K562 (cell line): ENCODE results near the gene PCNX2. TPM values are rescaled to one million over a fixed set of nuclear protein-coding genes. Genes with fewer than 3 reads are reported as not detected.
A peak's percentile ranks its signal among the peaks of the same experiment; 100 is the strongest.

Experiments
- ATAC-seq: fragments of 200-7000 bp; cut with Tn5 transposase; 3 replicates; pipeline ENCODE4 v1.9.1; 2020; ENCODE audit warnings: moderate library complexity
- BruUV-seq: library from RNA; stranded (reverse); fragments of 400-500 nt; replicated peaks from 2 replicates; lab custom pipeline; 2021; lab: Mats Ljungman, UMichigan
- CTCF ChIA-PET: fragments of 300-600 bp; formaldehyde crosslinking; extraction: SDS; loops from one replicate; lab custom pipeline; 2021; ENCODE audit warnings: low intra/inter-chr PET ratio; lab: Yijun Ruan, JAX
- POLR2A ChIA-PET: fragments of 300-600, 350-650 bp; sonication (Branson Sonifier 250); formaldehyde crosslinking; extraction: SDS; loops from one replicate; lab custom pipeline; 2021; ENCODE audit warnings: antibody characterized with exemption, inconsistent platforms; lab: Yijun Ruan, JAX
- DNase-seq, 4 experiments: peaks; one replicate each; pipeline versions ENCODE4 v3.0.0 to v3.0.0-alpha.2; 2011 to 2018; ENCODE audit warnings: low spot score in 3 of 4, mixed read lengths in 3 of 4; ENCODE audit errors: extremely low read depth in 1 of 4
- FAIRE-seq: peaks from 2 replicates; lab custom pipeline; 2011; peaks lifted over from hg19 to GRCh38; lab: Jason Lieb, UNC
- H2AFZ ChIP-seq: 2 replicates; pipeline ENCODE4 v1.6.0; 2011; ENCODE audit warnings: low read depth, low read length, control low read depth, inconsistent platforms
- H3K27ac ChIP-seq: fragments of 200-600 bp; 3 replicates; pipeline ENCODE4 v1.8.0; 2011; ENCODE audit warnings: low read depth, mild to moderate bottlenecking, control low read depth, inconsistent platforms, low read length, moderate library complexity, mixed read lengths; ENCODE audit errors: extremely low read depth
- H3K27me3 ChIP-seq, 2 experiments: fragments of 300-600 bp in 1 of 2; 2 replicates in 1 of 2; 3 replicates in 1 of 2; pipeline versions ENCODE4 v1.6.0 to v1.8.0; 2011; ENCODE audit warnings: inconsistent platforms in 2 of 2, low read length in 2 of 2, mild to moderate bottlenecking in 1 of 2, mixed read lengths in 1 of 2, moderate library complexity in 1 of 2; ENCODE audit not compliant: control insufficient read depth in 2 of 2, insufficient read depth in 2 of 2
- H3K36me3 ChIP-seq: fragments of 300-600 bp; 3 replicates; pipeline ENCODE4 v1.8.0; 2011; ENCODE audit warnings: mild to moderate bottlenecking, low read length, inconsistent platforms; ENCODE audit not compliant: control insufficient read depth, insufficient read depth
- H3K4me1 ChIP-seq, 2 experiments: fragments of 200-600 bp in 1 of 2; replicated peaks in 1 of 2; 2 replicates in 1 of 2; 3 replicates in 1 of 2; pipeline versions ENCODE4 v1.5.1 to v1.8.0; 2011; ENCODE audit warnings: inconsistent platforms in 2 of 2, low read length in 2 of 2, mild to moderate bottlenecking in 1 of 2, mixed read lengths in 1 of 2, moderate library complexity in 1 of 2; ENCODE audit not compliant: control insufficient read depth in 2 of 2, insufficient read depth in 2 of 2
- H3K4me2 ChIP-seq: 2 replicates; pipeline ENCODE4 v1.6.1; 2011; ENCODE audit warnings: low read length, control low read depth, inconsistent platforms, mixed read lengths; ENCODE audit not compliant: insufficient read depth
- H3K4me3 ChIP-seq: fragments of 200-600 bp; sonication (generic), shearing (Covaris generic); 2 replicates; pipeline ENCODE4 v1.5.1; 2016; ENCODE audit warnings: control low read depth, inconsistent platforms
- H3K79me2 ChIP-seq: fragments of 200-600 bp; 3 replicates; pipeline ENCODE4 v1.8.0; 2011; ENCODE audit warnings: low read length, inconsistent platforms; ENCODE audit not compliant: control insufficient read depth, insufficient read depth
- H3K9ac ChIP-seq, 2 experiments: 2 replicates each; pipeline versions ENCODE4 v1.6.0 to v1.6.1; 2011; ENCODE audit warnings: low read depth in 2 of 2, low read length in 2 of 2, control low read depth in 1 of 2, inconsistent platforms in 1 of 2, mild to moderate bottlenecking in 1 of 2, mixed read lengths in 1 of 2; ENCODE audit not compliant: insufficient read depth in 1 of 2
- H3K9me1 ChIP-seq: one replicate; pipeline ENCODE4 v1.6.0; 2011; ENCODE audit warnings: inconsistent platforms, mild to moderate bottlenecking, low read length, moderate library complexity; ENCODE audit not compliant: control insufficient read depth, insufficient read depth
- H3K9me3 ChIP-seq: replicated peaks from 2 replicates; pipeline ENCODE4 v1.5.1; 2011; ENCODE audit warnings: low read depth, low read length, inconsistent platforms; ENCODE audit not compliant: control insufficient read depth, insufficient read depth
- H4K20me1 ChIP-seq: replicated peaks from 2 replicates; pipeline ENCODE4 v1.6.1; 2011; ENCODE audit warnings: low read length, inconsistent platforms, mixed read lengths; ENCODE audit not compliant: control insufficient read depth, insufficient read depth
- CEBPB ChIP-seq: fragments of 450-650 bp; IDR thresholded peaks from 2 replicates; pipeline ENCODE4 v1.6.1; 2016; ENCODE audit warnings: missing genetic modification characterization, missing compliant biosample characterization
- DPF2 ChIP-seq: fragments of 450-650 bp; IDR thresholded peaks from 2 replicates; pipeline ENCODE4 v1.6.1; 2016
- EGR1 ChIP-seq: fragments of 450-650 bp; conservative IDR thresholded peaks from 2 replicates; pipeline ENCODE4 v1.6.1; 2017; ENCODE audit warnings: mild to moderate bottlenecking
- ETV1 ChIP-seq: fragments of 450-650 bp; conservative IDR thresholded peaks from 2 replicates; pipeline ENCODE4 v1.6.1; 2016; ENCODE audit warnings: missing genetic modification characterization, control low read depth, low read depth, missing compliant biosample characterization
- FOSL1 ChIP-seq: fragments of 200-800 bp; sonication (Bioruptor generic); conservative IDR thresholded peaks from 2 replicates; pipeline ENCODE4 v1.6.1; 2016; ENCODE audit warnings: missing genetic modification characterization, missing compliant biosample characterization
- JUND ChIP-seq, 2 experiments: IDR thresholded peaks; 2 replicates in 1 of 2; 3 replicates in 1 of 2; pipeline ENCODE4 v1.6.1; 2011; ENCODE audit warnings: borderline replicate concordance in 2 of 2, low read depth in 2 of 2, low read length in 2 of 2, improper control_type of control experiment in 1 of 2, missing biosample characterization in 1 of 2, missing genetic modification characterization in 1 of 2, missing genetic modification reagents in 1 of 2
- MBD2 ChIP-seq: sonication (generic); IDR thresholded peaks from 2 replicates; pipeline ENCODE4 v1.6.1; 2016; ENCODE audit warnings: low read depth, borderline replicate concordance
- NFIX ChIP-seq: fragments of 250-450 bp; sonication (Bioruptor Pico); IDR thresholded peaks from 2 replicates; pipeline ENCODE4 v1.4.0; 2020; ENCODE audit warnings: low read depth, mild to moderate bottlenecking, moderate library complexity
- THRB ChIP-seq: fragments of 450-650 bp; formaldehyde crosslinking; conservative IDR thresholded peaks from 2 replicates; pipeline ENCODE4 v1.4.0; 2022; ENCODE audit warnings: mild to moderate bottlenecking, missing genetic modification characterization
- ZNF512 ChIP-seq: IDR thresholded peaks from 2 replicates; pipeline ENCODE4 v1.6.1; 2016; ENCODE audit warnings: missing genetic modification characterization, missing compliant biosample characterization
- WGBS: fragments of 100-300 bp; shearing (Covaris generic); methylation state at CpG from one replicate; pipeline ENCODE4 v1.1.6; 2016; ENCODE audit warnings: low coverage, mixed read lengths; ENCODE audit not compliant: insufficient coverage; ENCODE audit errors: missing lambda C conversion rate; 5-methylcytosine and 5-hydroxymethylcytosine counted together
- in situ Hi-C: fragments of 300-500 bp; cut with MboI; formaldehyde crosslinking; loops from 4 replicates; pipeline ENCODE4 v1.15.0; 2018; ENCODE audit warnings: inconsistent platforms, mixed read lengths
- intact Hi-C: fragments of 100-400 bp; cut with micrococcal nuclease; formaldehyde crosslinking; loops from 2 replicates; pipeline ENCODE4 v1.14.2; 2022
- polyA plus RNA-seq, 8 experiments: library from polyadenylated mRNA; depleted of rRNA in 4 of 8; stranded (reverse) in 5 of 8; unstranded in 3 of 8; fragments of >200 nt; fragmentation: Nextera tagmentation in 2 of 8; fragmentation: Illumina TruSeq in 1 of 8; extraction: Ambion mirVana in 2 of 8; extraction: Trizol in 1 of 8; gene quantifications; 2 replicates each; pipeline versions ENCODE4 v1.2.1 to v1.2.3, GENCODE V29; 2011 to 2014; ENCODE audit warnings: inconsistent platforms in 1 of 8, missing spikeins in 1 of 8
- total RNA-seq, 7 experiments: library from RNA; depleted of rRNA in 6 of 7; stranded (reverse); fragments of >200 nt in 6 of 7; fragmentation: Illumina TruSeq in 2 of 7; extraction: Trizol in 2 of 7; gene quantifications; 2 replicates each; pipeline versions ENCODE4 v1.2.1 to v1.2.3, GENCODE V29; 2011 to 2021; ENCODE audit warnings: low replicate concordance in 1 of 7
- TF ChIP-seq, protein P1 (sequence below): sonication (generic); formaldehyde crosslinking; IDR thresholded peaks from 2 replicates; pipeline ENCODE4 v1.8.1; 2022; ENCODE audit warnings: missing genetic modification reagents

The PCNX2 gene
- total and polyA plus RNA-seq, 9 of the 15 experiments (the other 6 are each of a cell fraction or from before 2014, with no cell fraction given), result 0.07 to 0.33 TPM; not detected in 7

DNA sequence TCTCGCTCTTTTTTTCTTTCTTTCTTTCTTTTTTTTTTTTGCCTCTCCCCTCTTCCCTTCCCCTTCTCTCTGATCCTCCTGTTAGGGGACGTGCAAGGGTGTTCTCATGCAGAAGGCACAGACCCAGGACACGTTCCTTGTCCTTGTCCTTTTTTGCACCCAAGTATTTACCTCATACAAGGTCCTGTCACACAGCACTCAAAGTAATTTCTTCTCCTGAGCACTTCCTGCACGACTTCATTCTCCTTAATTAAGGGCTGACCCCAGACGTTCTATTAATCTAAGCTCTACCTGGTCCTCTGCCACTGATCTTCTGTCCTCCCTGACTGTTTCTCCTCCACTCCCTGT lies 424 bp upstream of the PCNX2 start:
- Histone ChIP-seq H2AFZ (no peak overlapping the region), H3K79me2 (no peaks in the 10 kb centered on the region), H4K20me1 (no peaks in the 10 kb centered on the region), H3K4me3 (no peak overlapping the region), H3K9me1 (no peaks in the 10 kb centered on the region), H3K27ac (no peak overlapping the region), H3K9me3 (no peaks in the 10 kb centered on the region), H3K4me2 (no peak overlapping the region), H3K4me1 (peaks cover 0 to 6% of the 10 kb centered on the region in 2 experiments; a peak in 1 of 5 replicates), H3K27me3 (peaks cover 3 to 11% of the 10 kb centered on the region in 2 experiments; a peak in 3 of 5 replicates), H3K36me3 (no peaks in the 10 kb centered on the region), H3K9ac (no peak overlapping the region)
- TF ChIP-seq MBD2, result no peak
- TF ChIP-seq ZNF512, result peak; percentile 53
- ChIA-PET CTCF (interaction anchor here (0.5 kb wide), 1 partner anchor 816 kb away, joined by 3 read pairs; no protein-coding TSS in a partner anchor), POLR2A (interaction anchor here (0.6 to 1.1 kb wide), 2 partner anchors 12 to 811 kb away, joined by 3 to 5 read pairs; no protein-coding TSS in a partner anchor)
- FAIRE-seq (no peak), ATAC-seq (no peak), DNase-seq (no peak)
- intact Hi-C loops (loop anchor here (2.0 kb wide), 1 partner anchor 775 kb away; no protein-coding TSS in a partner anchor), in situ Hi-C loops (no loop called here)
- BruUV-seq, result no TSS peak
- 0% methylated on average over 3 of the region's 5 CpGs for WGBS

DNA sequence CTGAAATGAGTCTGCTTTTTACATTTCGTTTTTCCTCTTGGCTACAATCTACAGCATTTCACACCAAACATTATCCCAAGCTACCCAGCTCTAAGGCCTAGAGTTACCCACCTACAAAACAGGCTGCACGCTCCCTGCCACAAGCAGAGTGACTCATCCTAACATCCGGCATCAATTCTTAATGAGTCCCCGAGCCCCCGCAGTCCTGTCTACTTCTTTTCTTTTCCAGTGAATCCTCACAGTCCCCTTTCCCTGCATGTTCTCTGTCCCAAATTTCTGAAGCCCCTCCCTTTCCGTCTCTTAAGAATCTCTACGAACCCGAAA lies 650 bp downstream of the PCNX2 start:
- DNase-seq, result peak in 2 of 4 experiments; percentile 16 to 18
- Histone ChIP-seq H3K36me3 (no peaks in the 10 kb centered on the region), H3K27ac (no peak overlapping the region), H3K27me3 (peaks cover 3 to 11% of the 10 kb centered on the region in 2 experiments; a peak in 3 of 5 replicates), H4K20me1 (no peaks in the 10 kb centered on the region), H2AFZ (no peak overlapping the region), H3K9me1 (no peaks in the 10 kb centered on the region), H3K4me1 (peaks cover 0 to 6% of the 10 kb centered on the region in 2 experiments; a peak in 1 of 5 replicates), H3K79me2 (no peaks in the 10 kb centered on the region), H3K9me3 (no peaks in the 10 kb centered on the region), H3K4me3 (no peak overlapping the region), H3K9ac (no peak overlapping the region), H3K4me2 (0 out of 2 replicates have a peak overlapping the region, but pooled peaks have one; percentile 41)
- intact Hi-C loops, result no loop called here
- 3% methylated on average over 8 of the region's 8 CpGs for WGBS
- peak; percentile 68 for ATAC-seq
- BruUV-seq, result no TSS peak
- POLR2A ChIA-PET, result no interaction called here
- FAIRE-seq, result no peak
- CTCF ChIA-PET, result no interaction called here
- in situ Hi-C loops, result no loop called here
- 0 out of 2 replicates have a peak, but pooled peaks have one; percentile 15 for TF ChIP-seq ETV1 (tag)
- TF ChIP-seq DPF2, result 0 out of 2 replicates have a peak, but pooled peaks have one; percentile 33
- TF ChIP-seq JUND (IDR thresholded peaks at IDR 0.05; ENCODE audit: borderline replicate concordance, low read depth, low read length), result peak; percentile 65; the same call in 1 of the 2 replicates
- TF ChIP-seq JUND (tag; IDR thresholded peaks at IDR 0.05; ENCODE audit: borderline replicate concordance, low read depth, low read length), result no peak; the same call in 2 of the 3 replicates
- 0 out of 2 replicates have a peak, but pooled peaks have one; percentile 15 for TF ChIP-seq EGR1
- TF ChIP-seq NFIX (CRISPR knock-in tag), result no peak
- 0 out of 2 replicates have a peak, but pooled peaks have one; percentile 17 for TF ChIP-seq THRB (CRISPR knock-in tag)
- TF ChIP-seq, protein P1, sequence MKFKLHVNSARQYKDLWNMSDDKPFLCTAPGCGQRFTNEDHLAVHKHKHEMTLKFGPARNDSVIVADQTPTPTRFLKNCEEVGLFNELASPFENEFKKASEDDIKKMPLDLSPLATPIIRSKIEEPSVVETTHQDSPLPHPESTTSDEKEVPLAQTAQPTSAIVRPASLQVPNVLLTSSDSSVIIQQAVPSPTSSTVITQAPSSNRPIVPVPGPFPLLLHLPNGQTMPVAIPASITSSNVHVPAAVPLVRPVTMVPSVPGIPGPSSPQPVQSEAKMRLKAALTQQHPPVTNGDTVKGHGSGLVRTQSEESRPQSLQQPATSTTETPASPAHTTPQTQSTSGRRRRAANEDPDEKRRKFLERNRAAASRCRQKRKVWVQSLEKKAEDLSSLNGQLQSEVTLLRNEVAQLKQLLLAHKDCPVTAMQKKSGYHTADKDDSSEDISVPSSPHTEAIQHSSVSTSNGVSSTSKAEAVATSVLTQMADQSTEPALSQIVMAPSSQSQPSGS, result no peak
- no peak for TF ChIP-seq CEBPB (tag)
- peak; percentile 41; the same call in 1 of the 2 replicates for TF ChIP-seq FOSL1
